Cardiac muscle cell (in vitro differentiated cells and primary cell): ENCODE measurements around the gene OPN4. TPM values are rescaled to one million over a fixed set of nuclear protein-coding genes. Genes with fewer than 3 reads are reported as not detected.

Experiments used
- DNase-seq, 2 donors: peaks; one replicate each; pipeline versions ENCODE4 v3.0.0 to v3.0.0-alpha.2; 2010 to 2017; ENCODE audit warnings: low read depth in 1 of 2, low spot score in 1 of 2
- H3K27ac ChIP-seq: fragments of 200-600 bp; sonication (generic); 2 replicates; pipeline ENCODE4 v1.5.1; 2016
- H3K27me3 ChIP-seq: fragments of 200-600 bp; sonication (generic); 2 replicates; pipeline ENCODE4 v1.6.0; 2016; ENCODE audit warnings: control low read depth
- H3K36me3 ChIP-seq: fragments of 200-600 bp; sonication (generic); 2 replicates; pipeline ENCODE4 v1.5.1; 2016; ENCODE audit warnings: control low read depth
- H3K4me1 ChIP-seq: fragments of 200-600 bp; sonication (generic); 2 replicates; pipeline ENCODE4 v1.8.1; 2017; ENCODE audit warnings: low read depth, mild to moderate bottlenecking, mixed run types
- H3K4me3 ChIP-seq: fragments of 200-600 bp; sonication (generic); 2 replicates; pipeline ENCODE4 v1.5.1; 2016; ENCODE audit warnings: mild to moderate bottlenecking
- H3K9me3 ChIP-seq: fragments of 200-600 bp; sonication (generic); 2 replicates; pipeline ENCODE4 v1.5.1; 2017; ENCODE audit warnings: low read depth, mild to moderate bottlenecking, control low read depth
- polyA plus RNA-seq: library from polyadenylated mRNA; unstranded; fragments of >200 nt; fragmentation: Nextera tagmentation; extraction: Ambion mirVana; gene quantifications from 2 replicates; pipeline ENCODE4 v1.2.1, GENCODE V29; 2016
- total RNA-seq: library from RNA; depleted of rRNA; stranded (reverse); fragments of >200 nt; gene quantifications from 2 replicates; pipeline ENCODE4 v1.2.3, GENCODE V29; 2016
- TF ChIP-seq, protein P1 (sequence below): IDR thresholded peaks from 2 replicates; pipeline ENCODE4 v1.5.1; 2012; ENCODE audit warnings: low read depth, mild to moderate bottlenecking, low read length

Gene OPN4, protein sequence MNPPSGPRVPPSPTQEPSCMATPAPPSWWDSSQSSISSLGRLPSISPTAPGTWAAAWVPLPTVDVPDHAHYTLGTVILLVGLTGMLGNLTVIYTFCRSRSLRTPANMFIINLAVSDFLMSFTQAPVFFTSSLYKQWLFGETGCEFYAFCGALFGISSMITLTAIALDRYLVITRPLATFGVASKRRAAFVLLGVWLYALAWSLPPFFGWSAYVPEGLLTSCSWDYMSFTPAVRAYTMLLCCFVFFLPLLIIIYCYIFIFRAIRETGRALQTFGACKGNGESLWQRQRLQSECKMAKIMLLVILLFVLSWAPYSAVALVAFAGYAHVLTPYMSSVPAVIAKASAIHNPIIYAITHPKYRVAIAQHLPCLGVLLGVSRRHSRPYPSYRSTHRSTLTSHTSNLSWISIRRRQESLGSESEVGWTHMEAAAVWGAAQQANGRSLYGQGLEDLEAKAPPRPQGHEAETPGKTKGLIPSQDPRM
- total RNA-seq = 0.18 TPM in 1 of 2 replicates, not detected in the other
- 0.24 TPM in 1 of 2 replicates, not detected in the other for polyA plus RNA-seq

DNA sequence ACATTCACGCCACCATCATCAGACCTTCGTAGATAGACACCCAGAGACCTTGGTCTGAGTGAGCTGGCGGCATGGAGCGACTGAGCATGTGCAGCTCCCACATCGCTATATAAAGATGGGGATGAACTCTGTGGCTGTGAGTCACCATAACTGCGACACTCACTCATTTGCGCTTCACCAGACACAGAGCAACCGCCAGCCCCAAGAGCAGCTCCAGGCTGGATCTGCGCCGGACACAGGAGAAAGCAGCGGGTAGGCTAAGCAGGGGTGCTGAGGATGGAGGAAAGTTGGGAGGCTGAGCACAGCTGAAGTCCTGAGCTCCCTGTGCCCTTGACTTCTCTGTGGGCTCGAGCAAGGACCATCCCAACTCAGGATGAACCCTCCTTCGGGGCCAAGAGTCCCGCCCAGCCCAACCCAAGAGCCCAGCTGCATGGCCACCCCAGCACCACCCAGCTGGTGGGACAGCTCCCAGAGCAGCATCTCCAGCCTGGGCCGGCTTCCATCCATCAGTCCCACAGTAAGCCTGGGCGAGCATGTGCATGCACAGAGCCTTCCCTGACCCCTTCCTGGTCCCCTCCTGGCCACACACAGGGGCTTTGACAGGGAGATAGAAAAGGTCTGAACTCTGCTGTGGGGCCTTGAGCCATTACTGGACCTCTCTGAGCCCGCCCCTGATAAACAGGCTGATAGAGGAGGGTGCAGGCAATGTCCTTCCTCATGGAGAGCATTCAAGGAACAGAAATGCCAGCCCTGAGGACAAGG, at the start of gene OPN4:
TSS of gene OPN4 (plus strand) at position 137 of the 762 bp plus-strand sequence. CDS start at position 374, 237 bp downstream.
- Histone ChIP-seq H3K27me3 (no peaks in the 10 kb centered on the region), H3K4me1 (peaks cover 14% of the 10 kb centered on the region)
- DNase-seq = no peak

DNA sequence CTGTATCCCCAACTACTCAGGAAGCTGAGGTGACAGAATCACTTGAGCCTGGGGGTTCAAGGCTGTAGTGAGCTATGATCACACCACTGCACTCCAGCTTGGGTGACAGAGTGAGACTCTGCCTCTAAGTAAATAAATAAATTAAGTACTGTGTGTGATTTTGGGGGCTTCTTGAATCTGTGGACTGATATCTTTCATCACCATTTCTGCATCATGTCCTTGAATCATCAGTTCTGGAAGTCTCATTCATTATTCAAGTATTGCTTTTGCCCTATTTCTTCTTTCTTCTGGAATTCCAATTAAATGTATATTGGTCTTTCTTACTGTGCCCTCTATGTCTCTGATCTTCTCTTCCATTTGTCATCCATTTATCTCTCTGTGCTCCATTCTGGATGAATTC, 46.7 kb upstream of the OPN4 start:
- Histone ChIP-seq H3K4me3 (no peak overlapping the region), H3K27me3 (no peaks in the 10 kb centered on the region), H3K4me1 (no peaks in the 10 kb centered on the region), H3K27ac (no peak overlapping the region), H3K9me3 (peaks cover 4% of the 10 kb centered on the region), H3K36me3 (no peaks in the 10 kb centered on the region)
- TF ChIP-seq, protein P1, sequence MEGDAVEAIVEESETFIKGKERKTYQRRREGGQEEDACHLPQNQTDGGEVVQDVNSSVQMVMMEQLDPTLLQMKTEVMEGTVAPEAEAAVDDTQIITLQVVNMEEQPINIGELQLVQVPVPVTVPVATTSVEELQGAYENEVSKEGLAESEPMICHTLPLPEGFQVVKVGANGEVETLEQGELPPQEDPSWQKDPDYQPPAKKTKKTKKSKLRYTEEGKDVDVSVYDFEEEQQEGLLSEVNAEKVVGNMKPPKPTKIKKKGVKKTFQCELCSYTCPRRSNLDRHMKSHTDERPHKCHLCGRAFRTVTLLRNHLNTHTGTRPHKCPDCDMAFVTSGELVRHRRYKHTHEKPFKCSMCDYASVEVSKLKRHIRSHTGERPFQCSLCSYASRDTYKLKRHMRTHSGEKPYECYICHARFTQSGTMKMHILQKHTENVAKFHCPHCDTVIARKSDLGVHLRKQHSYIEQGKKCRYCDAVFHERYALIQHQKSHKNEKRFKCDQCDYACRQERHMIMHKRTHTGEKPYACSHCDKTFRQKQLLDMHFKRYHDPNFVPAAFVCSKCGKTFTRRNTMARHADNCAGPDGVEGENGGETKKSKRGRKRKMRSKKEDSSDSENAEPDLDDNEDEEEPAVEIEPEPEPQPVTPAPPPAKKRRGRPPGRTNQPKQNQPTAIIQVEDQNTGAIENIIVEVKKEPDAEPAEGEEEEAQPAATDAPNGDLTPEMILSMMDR = no peak
- no peak for DNase-seq

More for the DNA sequence above, at the start of gene OPN4:
- H3K27ac ChIP-seq = no peak within 1 kb of the TSS
- no peaks in the 10 kb centered on the region for H3K9me3 ChIP-seq
- no peaks in the 10 kb centered on the region for H3K36me3 ChIP-seq
- H3K4me3 ChIP-seq = no peak within 1 kb of the TSS
- TF ChIP-seq, protein P1 = no peak

DNA sequence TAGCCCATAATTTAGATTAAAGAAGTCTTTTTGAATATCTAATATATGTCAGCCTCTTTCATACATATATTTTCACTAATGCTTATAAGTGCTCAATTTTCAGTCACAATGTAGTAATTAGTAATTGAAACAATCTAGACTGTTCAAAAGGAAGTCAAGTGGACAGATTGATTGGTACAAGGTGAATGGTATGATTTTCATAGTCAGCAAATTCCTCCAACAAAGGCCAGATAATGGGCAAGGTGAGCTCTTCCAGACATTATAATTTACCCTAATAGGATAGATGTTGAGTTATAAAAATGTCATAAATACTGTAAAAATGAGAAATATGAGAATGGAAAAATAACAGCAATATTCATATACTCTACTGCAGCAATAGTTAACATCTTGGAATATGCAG, 44.4 kb upstream of the OPN4 start:
- no peak for DNase-seq
- TF ChIP-seq, protein P1 = no peak
- Histone ChIP-seq H3K4me1 (no peaks in the 10 kb centered on the region), H3K9me3 (peaks cover 4% of the 10 kb centered on the region), H3K36me3 (no peaks in the 10 kb centered on the region), H3K27ac (no peak overlapping the region), H3K27me3 (no peaks in the 10 kb centered on the region), H3K4me3 (no peak overlapping the region)

DNA sequence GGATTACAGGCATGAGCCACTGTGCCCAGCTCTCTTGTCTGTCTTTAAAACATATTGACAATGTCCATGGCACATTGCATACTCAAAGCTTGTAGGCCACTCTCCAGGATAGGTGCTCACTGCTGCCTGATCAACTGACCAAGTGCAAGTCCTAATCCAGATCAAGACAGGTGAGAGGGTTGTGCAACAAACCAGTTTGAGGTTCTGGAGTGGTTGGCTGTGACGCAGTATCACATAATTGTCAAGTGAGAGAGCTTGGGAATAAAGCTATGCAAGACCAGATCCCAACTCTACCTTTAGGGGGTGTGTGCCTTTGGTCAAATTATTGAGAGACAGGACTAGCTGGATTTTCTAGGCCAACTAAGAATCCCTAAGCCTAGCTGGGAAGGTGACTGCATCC, 43.0 kb upstream of the OPN4 start:
- no peaks in the 10 kb centered on the region for H3K9me3 ChIP-seq
- no peaks in the 10 kb centered on the region for H3K27me3 ChIP-seq
- TF ChIP-seq, protein P1 = no peak
- no peak overlapping the region for H3K4me3 ChIP-seq
- H3K4me1 ChIP-seq = no peaks in the 10 kb centered on the region
- H3K36me3 ChIP-seq = no peaks in the 10 kb centered on the region
- no peak overlapping the region for H3K27ac ChIP-seq
- DNase-seq = no peak

DNA sequence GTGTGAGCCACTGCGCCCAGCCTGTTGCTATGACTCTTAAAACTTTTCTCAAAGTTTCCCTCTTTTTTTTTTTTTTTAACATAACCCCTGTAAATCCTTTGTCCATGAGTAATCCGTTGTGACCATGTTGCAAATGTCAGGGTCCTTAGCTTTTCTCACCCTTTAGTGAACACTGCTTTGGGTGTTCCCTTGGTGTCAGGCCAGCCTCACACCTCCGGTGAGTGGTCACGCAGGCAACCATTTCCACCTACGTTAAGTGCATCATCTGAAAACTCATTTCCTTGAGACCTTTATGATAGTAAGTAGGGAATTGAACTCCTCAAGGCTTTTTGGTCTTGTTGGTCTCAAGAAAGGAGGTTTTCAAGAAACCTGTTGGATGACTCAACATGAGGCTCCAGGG, 41.3 kb upstream of the OPN4 start:
- no peak for DNase-seq
- H3K27ac ChIP-seq = no peak overlapping the region
- H3K27me3 ChIP-seq = no peaks in the 10 kb centered on the region
- H3K9me3 ChIP-seq = no peaks in the 10 kb centered on the region
- no peaks in the 10 kb centered on the region for H3K36me3 ChIP-seq
- no peak overlapping the region for H3K4me3 ChIP-seq
- TF ChIP-seq, protein P1 = no peak
- H3K4me1 ChIP-seq = no peaks in the 10 kb centered on the region
